Endothelial cell (in vitro differentiated cells): ENCODE measurements around the gene UNC79. TPM values are rescaled to one million over a fixed set of nuclear protein-coding genes. Genes with fewer than 3 reads are reported as not detected.

Experiments used
- DNase-seq: peaks from one replicate; pipeline ENCODE4 v3.0.0; 2021; ENCODE audit warnings: low spot score
- H3K27ac Mint-ChIP-seq: one replicate; pipeline ENCODE4 v1.8.0; 2021; ENCODE audit warnings: mixed read lengths, inconsistent platforms; ENCODE audit not compliant: unreplicated experiment
- H3K27me3 Mint-ChIP-seq: one replicate; pipeline ENCODE4 v1.8.0; 2021; ENCODE audit warnings: mild to moderate bottlenecking, moderate library complexity, mixed read lengths, inconsistent platforms; ENCODE audit not compliant: unreplicated experiment
- H3K36me3 Mint-ChIP-seq: one replicate; pipeline ENCODE4 v1.8.0; 2021; ENCODE audit warnings: mild to moderate bottlenecking, low read depth, mixed read lengths, inconsistent platforms; ENCODE audit not compliant: unreplicated experiment
- H3K4me1 Mint-ChIP-seq: one replicate; pipeline ENCODE4 v1.8.0; 2021; ENCODE audit warnings: mild to moderate bottlenecking, mixed read lengths, inconsistent platforms; ENCODE audit not compliant: unreplicated experiment
- H3K4me3 Mint-ChIP-seq: one replicate; pipeline ENCODE4 v1.8.0; 2021; ENCODE audit warnings: mild to moderate bottlenecking, mixed read lengths, inconsistent platforms; ENCODE audit not compliant: unreplicated experiment
- H3K9me3 Mint-ChIP-seq: one replicate; pipeline ENCODE4 v1.8.0; 2021; ENCODE audit warnings: mixed read lengths, inconsistent platforms; ENCODE audit not compliant: unreplicated experiment
- CTCF ChIP-seq: fragments of 200-600 bp; sonication (generic); IDR thresholded peaks from one replicate; pipeline ENCODE4 v1.5.0; 2021; ENCODE audit warnings: antibody characterized with exemption; ENCODE audit not compliant: unreplicated experiment
- total RNA-seq: library from RNA; stranded (reverse); fragmentation: NEBNext Ultra II Directional; extraction: Animal tissue kit (Norgen Biotek cat#: 25700); gene quantifications from one replicate; pipeline ENCODE4 v1.2.1, GENCODE V29; 2021; ENCODE audit not compliant: unreplicated experiment

UNC79 gene
- total RNA-seq, 1 donor from 2014 or later, result 0.69 TPM

DNA sequence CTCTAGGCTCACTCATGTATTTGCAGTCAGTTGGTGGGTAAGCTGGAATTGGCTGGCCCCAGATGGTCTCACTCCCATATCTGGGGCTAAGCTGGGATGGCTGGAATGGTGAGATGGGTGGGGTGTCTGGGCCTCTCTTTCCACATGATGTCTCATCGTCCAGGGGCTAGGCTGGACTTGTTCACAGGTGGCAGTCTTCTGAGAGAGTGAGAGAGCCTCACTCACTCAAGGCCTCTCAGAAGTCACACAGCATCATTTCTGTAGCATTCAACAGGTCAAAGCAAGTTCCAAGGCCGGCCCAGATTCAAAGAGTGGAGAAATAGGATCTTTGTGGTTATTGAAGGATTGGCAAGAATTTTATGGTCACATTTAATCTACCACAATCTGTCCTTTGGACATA is 102.7 kb downstream of the UNC79 start:
- no peak for DNase-seq
- no peaks in the 10 kb centered on the region for H3K36me3 Mint-ChIP-seq
- H3K27me3 Mint-ChIP-seq, result peaks cover 2% of the 10 kb centered on the region
- TF ChIP-seq CTCF, result no peak
- H3K4me3 Mint-ChIP-seq, result no peak overlapping the region
- no peak overlapping the region for H3K27ac Mint-ChIP-seq
- H3K4me1 Mint-ChIP-seq, result no peaks in the 10 kb centered on the region
- no peaks in the 10 kb centered on the region for H3K9me3 Mint-ChIP-seq

DNA sequence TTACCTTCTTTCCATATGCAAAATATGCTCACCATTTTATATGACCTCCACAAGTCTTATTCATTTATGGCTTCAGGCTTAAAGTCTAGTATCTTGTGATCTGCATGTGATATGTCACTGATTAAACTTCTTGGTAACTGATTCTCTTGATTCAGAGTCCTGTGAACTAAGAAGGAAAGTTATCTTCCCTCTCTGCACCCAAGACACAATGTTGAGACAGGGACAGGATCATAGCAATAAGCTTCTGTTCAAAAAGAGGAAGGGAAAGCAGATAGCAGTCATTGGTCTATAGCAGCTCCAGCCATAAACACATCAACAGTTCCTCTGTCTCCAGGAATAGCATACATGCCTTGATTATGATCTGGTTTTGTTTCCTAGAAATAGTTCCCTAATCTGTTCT is 103.1 kb downstream of the UNC79 start:
- Mint-ChIP-seq H3K27ac (no peak overlapping the region), H3K4me1 (no peaks in the 10 kb centered on the region), H3K27me3 (peaks cover 2% of the 10 kb centered on the region), H3K4me3 (no peak overlapping the region), H3K36me3 (no peaks in the 10 kb centered on the region), H3K9me3 (no peaks in the 10 kb centered on the region)
- DNase-seq, result no peak
- no peak for TF ChIP-seq CTCF

- Mint-ChIP-seq H3K27me3 (peaks cover 2% of the 10 kb centered on the region), H3K9me3 (no peaks in the 10 kb centered on the region), H3K36me3 (no peaks in the 10 kb centered on the region), H3K27ac (no peak overlapping the region), H3K4me1 (no peaks in the 10 kb centered on the region), H3K4me3 (no peak overlapping the region)
- no peak for DNase-seq
- TF ChIP-seq CTCF, result no peak
These were observed 104.8 kb downstream of the UNC79 start for GRCh38 chr14:93535537-93535936.

- Mint-ChIP-seq H3K27ac (no peak overlapping the region), H3K27me3 (peaks cover 2% of the 10 kb centered on the region), H3K4me1 (no peaks in the 10 kb centered on the region), H3K9me3 (no peaks in the 10 kb centered on the region), H3K4me3 (no peak overlapping the region), H3K36me3 (no peaks in the 10 kb centered on the region)
- no peak for TF ChIP-seq CTCF
- peak; percentile 34 for DNase-seq
These were observed 106.2 kb downstream of the UNC79 start for GRCh38 chr14:93536945-93537344.

DNA sequence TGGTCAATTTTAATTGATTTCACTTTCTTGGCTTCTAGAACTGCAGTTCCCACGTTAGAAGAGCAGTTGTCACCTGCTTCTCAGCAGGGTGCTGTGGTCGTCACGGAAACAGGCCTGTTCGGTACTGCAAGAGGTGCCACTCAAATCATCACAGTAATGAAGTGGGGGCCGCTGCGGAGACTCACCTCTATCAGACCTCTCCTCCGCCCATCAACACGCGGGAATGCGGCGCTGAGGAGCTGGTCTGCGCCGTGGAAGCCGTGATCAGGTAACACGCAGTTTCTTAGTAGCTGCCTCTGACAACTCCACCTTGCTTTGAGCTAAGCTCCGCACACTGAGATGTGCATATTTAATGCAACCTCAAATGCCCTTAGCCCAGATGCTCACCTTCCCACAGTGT is 107.2 kb downstream of the UNC79 start:
- Mint-ChIP-seq H3K27me3 (peaks cover 2% of the 10 kb centered on the region), H3K27ac (no peak overlapping the region), H3K36me3 (no peaks in the 10 kb centered on the region), H3K4me3 (no peak overlapping the region), H3K4me1 (no peaks in the 10 kb centered on the region), H3K9me3 (no peaks in the 10 kb centered on the region)
- TF ChIP-seq CTCF, result no peak
- DNase-seq, result no peak
